Glutamatergic neuron (in vitro differentiated cells): ENCODE measurements around the gene CETN1. TPM values are rescaled to one million over a fixed set of nuclear protein-coding genes. Genes with fewer than 3 reads are reported as not detected.

ENCODE experiments used
- DNase-seq: peaks from one replicate; pipeline ENCODE4 v3.0.0; 2022
- H3K27ac Mint-ChIP-seq: one replicate; pipeline ENCODE4 v1.8.0; 2020; ENCODE audit warnings: mild to moderate bottlenecking, mixed read lengths, inconsistent platforms; ENCODE audit not compliant: unreplicated experiment
- H3K27me3 Mint-ChIP-seq: one replicate; pipeline ENCODE4 v1.8.0; 2020; ENCODE audit warnings: mild to moderate bottlenecking, moderate library complexity, mixed read lengths, inconsistent platforms; ENCODE audit not compliant: unreplicated experiment
- H3K36me3 Mint-ChIP-seq: one replicate; pipeline ENCODE4 v1.8.0; 2020; ENCODE audit warnings: mild to moderate bottlenecking, mixed read lengths, inconsistent platforms; ENCODE audit not compliant: unreplicated experiment
- H3K4me1 Mint-ChIP-seq: one replicate; pipeline ENCODE4 v1.8.0; 2020; ENCODE audit warnings: mild to moderate bottlenecking, low read depth, mixed read lengths, inconsistent platforms; ENCODE audit not compliant: unreplicated experiment
- H3K4me3 Mint-ChIP-seq: one replicate; pipeline ENCODE4 v1.8.0; 2020; ENCODE audit warnings: mild to moderate bottlenecking, mixed read lengths, inconsistent platforms; ENCODE audit not compliant: unreplicated experiment
- H3K9me3 Mint-ChIP-seq: one replicate; pipeline ENCODE4 v1.8.0; 2020; ENCODE audit warnings: mild to moderate bottlenecking, moderate library complexity, mixed read lengths, inconsistent platforms; ENCODE audit not compliant: unreplicated experiment
- total RNA-seq: library from RNA; stranded (reverse); fragmentation: NEBNext Ultra II Directional; extraction: Animal tissue kit (Norgen Biotek cat#: 25700); gene quantifications from one replicate; pipeline ENCODE4 v1.2.1, GENCODE V29; 2021; ENCODE audit not compliant: unreplicated experiment
- TF ChIP-seq, protein P1 (sequence below): fragments of 200-600 bp; sonication (generic); IDR thresholded peaks from one replicate; pipeline ENCODE4 v1.5.0; 2021; ENCODE audit not compliant: partially characterized antibody, unreplicated experiment

The CETN1 gene
- total RNA-seq, 1 donor from 2014 or later, result not detected

DNA sequence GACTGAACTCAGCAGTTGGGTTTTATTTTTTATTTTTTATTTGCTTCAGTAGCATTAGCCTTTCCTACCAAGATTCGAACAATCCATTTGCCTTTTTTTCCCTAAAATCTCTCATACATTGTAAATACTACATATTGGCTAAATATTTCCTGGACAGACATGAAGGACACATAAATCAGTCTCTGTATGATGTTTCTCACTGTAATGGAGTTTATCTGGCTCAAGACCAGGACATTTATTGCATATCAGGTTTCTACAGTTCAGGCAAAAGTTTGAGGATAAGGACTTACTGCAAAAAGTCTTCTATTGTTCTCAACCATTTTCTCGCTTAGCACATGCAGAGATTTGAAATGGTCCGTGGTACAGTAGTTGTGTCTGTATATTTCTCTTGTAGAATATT, 19.9 kb downstream of the CETN1 start:
- Mint-ChIP-seq H3K9me3 (no peaks in the 10 kb centered on the region), H3K27me3 (peaks cover 2% of the 10 kb centered on the region), H3K4me3 (no peak overlapping the region), H3K4me1 (no peaks in the 10 kb centered on the region), H3K27ac (no peak overlapping the region), H3K36me3 (no peaks in the 10 kb centered on the region)
- TF ChIP-seq, protein P1, sequence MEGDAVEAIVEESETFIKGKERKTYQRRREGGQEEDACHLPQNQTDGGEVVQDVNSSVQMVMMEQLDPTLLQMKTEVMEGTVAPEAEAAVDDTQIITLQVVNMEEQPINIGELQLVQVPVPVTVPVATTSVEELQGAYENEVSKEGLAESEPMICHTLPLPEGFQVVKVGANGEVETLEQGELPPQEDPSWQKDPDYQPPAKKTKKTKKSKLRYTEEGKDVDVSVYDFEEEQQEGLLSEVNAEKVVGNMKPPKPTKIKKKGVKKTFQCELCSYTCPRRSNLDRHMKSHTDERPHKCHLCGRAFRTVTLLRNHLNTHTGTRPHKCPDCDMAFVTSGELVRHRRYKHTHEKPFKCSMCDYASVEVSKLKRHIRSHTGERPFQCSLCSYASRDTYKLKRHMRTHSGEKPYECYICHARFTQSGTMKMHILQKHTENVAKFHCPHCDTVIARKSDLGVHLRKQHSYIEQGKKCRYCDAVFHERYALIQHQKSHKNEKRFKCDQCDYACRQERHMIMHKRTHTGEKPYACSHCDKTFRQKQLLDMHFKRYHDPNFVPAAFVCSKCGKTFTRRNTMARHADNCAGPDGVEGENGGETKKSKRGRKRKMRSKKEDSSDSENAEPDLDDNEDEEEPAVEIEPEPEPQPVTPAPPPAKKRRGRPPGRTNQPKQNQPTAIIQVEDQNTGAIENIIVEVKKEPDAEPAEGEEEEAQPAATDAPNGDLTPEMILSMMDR, result no peak
- DNase-seq, result no peak

DNA sequence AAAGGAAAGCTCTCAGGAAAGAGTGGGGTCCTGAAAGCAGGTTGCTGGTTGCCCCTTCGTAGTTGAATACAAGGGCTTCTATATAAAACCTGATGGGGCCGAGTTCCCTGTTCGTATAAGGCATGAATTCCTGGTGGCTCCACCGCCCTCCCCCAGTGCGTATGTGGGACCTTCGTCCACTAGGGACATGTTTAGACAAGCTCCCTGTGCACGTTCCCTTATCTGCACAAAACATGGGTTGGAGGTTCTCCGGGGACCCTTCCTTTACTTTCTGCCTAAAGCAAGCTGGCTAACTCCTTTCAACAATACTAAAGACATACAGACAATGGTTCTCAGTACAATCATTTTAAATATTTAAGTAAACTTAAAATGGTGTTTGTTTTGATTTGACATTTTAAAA, 24.6 kb downstream of the CETN1 start:
- Mint-ChIP-seq H3K36me3 (no peaks in the 10 kb centered on the region), H3K9me3 (no peaks in the 10 kb centered on the region), H3K4me3 (no peak overlapping the region), H3K27me3 (peaks cover 2% of the 10 kb centered on the region), H3K4me1 (no peaks in the 10 kb centered on the region), H3K27ac (no peak overlapping the region)
- no peak for DNase-seq
- TF ChIP-seq, protein P1, result no peak

GRCh38 chr18:607930-608329, 27.8 kb downstream of the CETN1 start:
- no peak overlapping the region for H3K27ac Mint-ChIP-seq

DNA sequence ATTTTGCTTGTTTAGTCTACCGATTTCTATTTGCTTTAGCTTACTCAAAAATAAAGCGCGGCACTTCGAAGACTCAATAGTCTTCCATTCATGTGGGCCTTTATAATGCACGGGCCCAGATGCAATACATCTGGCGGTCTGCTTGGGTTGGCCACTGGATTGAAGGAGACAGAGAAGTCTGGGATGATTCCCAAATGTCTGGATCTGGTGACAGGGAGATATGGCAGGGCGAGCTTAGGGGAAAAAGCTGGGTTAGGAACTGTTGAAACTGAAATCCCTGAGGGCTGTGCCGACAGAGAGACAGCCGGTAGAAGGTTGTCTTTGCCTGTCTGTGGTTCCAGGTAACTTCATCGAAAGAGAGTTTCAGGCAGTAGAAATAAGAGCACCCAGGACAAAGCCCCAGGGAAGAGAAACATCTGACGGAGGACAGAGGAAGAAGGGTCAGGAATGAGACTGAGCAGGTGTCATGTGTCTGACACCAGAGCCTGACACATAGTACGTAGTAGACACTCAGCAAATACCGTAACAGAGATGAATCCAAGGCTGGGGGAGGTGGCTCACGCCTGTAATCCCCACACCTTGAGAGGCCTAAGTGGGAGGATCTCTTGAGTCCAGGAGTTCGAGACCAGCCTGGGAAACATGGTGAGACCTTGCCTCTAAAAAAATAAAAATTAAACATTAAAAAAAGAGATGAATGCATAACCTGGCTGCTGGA, 30.2 kb downstream of the CETN1 start:
- DNase-seq, result no peak
- Mint-ChIP-seq H3K4me1 (no peaks in the 10 kb centered on the region), H3K9me3 (peaks cover 3% of the 10 kb centered on the region), H3K27ac (no peak overlapping the region), H3K36me3 (no peaks in the 10 kb centered on the region), H3K27me3 (no peaks in the 10 kb centered on the region), H3K4me3 (no peak overlapping the region)
- TF ChIP-seq, protein P1, result no peak

More at GRCh38 chr18:607930-608329, 27.8 kb downstream of the CETN1 start:
- TF ChIP-seq, protein P1, result no peak
- Mint-ChIP-seq H3K27me3 (no peaks in the 10 kb centered on the region), H3K9me3 (peaks cover 3% of the 10 kb centered on the region), H3K36me3 (no peaks in the 10 kb centered on the region), H3K4me3 (no peak overlapping the region), H3K4me1 (no peaks in the 10 kb centered on the region)
- DNase-seq, result no peak

DNA sequence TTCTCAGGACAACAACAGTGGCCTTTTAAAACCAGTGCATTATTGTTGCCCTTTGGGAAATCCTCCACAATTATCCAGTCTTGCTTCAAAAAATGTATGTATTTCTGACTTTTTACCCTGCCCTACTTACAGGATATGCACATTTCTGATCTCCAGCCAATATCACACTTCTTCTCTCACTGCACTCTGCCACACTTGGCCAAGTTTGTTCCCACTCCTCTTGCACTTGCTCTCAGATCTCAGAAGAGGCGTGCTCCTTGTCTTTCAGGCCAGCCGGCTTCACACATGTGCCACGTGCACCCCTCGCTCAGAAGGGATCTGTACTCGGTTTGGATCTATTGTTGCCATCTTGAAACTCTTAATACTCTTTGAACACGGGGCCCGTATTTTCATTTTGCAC, 32.0 kb downstream of the CETN1 start:
- no peak overlapping the region for H3K27ac Mint-ChIP-seq
- no peaks in the 10 kb centered on the region for H3K27me3 Mint-ChIP-seq
- no peak overlapping the region for H3K4me3 Mint-ChIP-seq
- H3K4me1 Mint-ChIP-seq, result no peaks in the 10 kb centered on the region
- H3K36me3 Mint-ChIP-seq, result no peaks in the 10 kb centered on the region
- H3K9me3 Mint-ChIP-seq, result peaks cover 3% of the 10 kb centered on the region
- TF ChIP-seq, protein P1, result no peak
- DNase-seq, result no peak
